ENCODE results near the gene CTPS1. TPM values are rescaled to one million over a fixed set of nuclear protein-coding genes. Genes with fewer than 3 reads are reported as not detected.
A peak's percentile ranks its signal among the peaks of the same experiment; 100 is the strongest.

CTPS1 gene
- total RNA-seq, 1 experiment from 2014 or later = 139 TPM

GRCh38 chr1:41014871-41015270 lies 35.4 kb downstream of the CTPS1 start:
- intact Hi-C loops (cut with micrococcal nuclease; ENCODE audit: unreplicated experiment) = loop anchor here (5.0 kb wide), 1 partner anchor 227 kb away; the partner anchor contains the start of gene SCMH1
- Histone ChIP-seq H3K9me3 (ENCODE audit: low read depth, low read length, poor library complexity, severe bottlenecking) (no peaks in the 10 kb centered on the region), H3K4me3 (ENCODE audit: low read depth, low read length, poor library complexity, severe bottlenecking) (no peak overlapping the region), H3K36me3 (ENCODE audit: insufficient read depth, low read length, poor library complexity, severe bottlenecking) (peaks cover 63% of the 10 kb centered on the region), H3K4me1 (ENCODE audit: insufficient read depth, low read length, poor library complexity, severe bottlenecking) (no peaks in the 10 kb centered on the region), H3K27ac (ENCODE audit: low read depth, low read length, poor library complexity, severe bottlenecking) (no peak overlapping the region), H3K27me3 (replicated peaks; ENCODE audit: insufficient read depth, low read depth, low read length, poor library complexity) (no peaks in the 10 kb centered on the region)
- no TSS peak for BruUV-seq (replicated peaks)
- TF ChIP-seq CTCF (conservative IDR thresholded peaks at IDR 0.05; ENCODE audit: low read depth, low read length) = no peak
- TF ChIP-seq EZH2 (IDR thresholded peaks at IDR 0.05; ENCODE audit: borderline replicate concordance, low read depth, low read length, poor library complexity, severe bottlenecking) = no peak
- POLR2A ChIA-PET (ENCODE audit: low non-redundant PET) = no interaction called here
- CTCF ChIA-PET = no interaction called here
- DNase-seq (ENCODE audit: low spot score) = no peak

- Histone ChIP-seq H3K27me3 (replicated peaks; ENCODE audit: insufficient read depth, low read depth, low read length, poor library complexity) (no peaks in the 10 kb centered on the region), H3K9me3 (ENCODE audit: low read depth, low read length, poor library complexity, severe bottlenecking) (no peaks in the 10 kb centered on the region), H3K4me1 (ENCODE audit: insufficient read depth, low read length, poor library complexity, severe bottlenecking) (no peaks in the 10 kb centered on the region), H3K27ac (ENCODE audit: low read depth, low read length, poor library complexity, severe bottlenecking) (no peak overlapping the region), H3K36me3 (ENCODE audit: insufficient read depth, low read length, poor library complexity, severe bottlenecking) (peaks cover 57% of the 10 kb centered on the region), H3K4me3 (ENCODE audit: low read depth, low read length, poor library complexity, severe bottlenecking) (no peak overlapping the region)
- intact Hi-C loops (cut with micrococcal nuclease; ENCODE audit: unreplicated experiment) = loop anchor here (5.0 kb wide), 1 partner anchor 227 kb away; the partner anchor contains the start of gene SCMH1
- BruUV-seq (replicated peaks) = no TSS peak
- ChIA-PET POLR2A (ENCODE audit: low non-redundant PET) (no interaction called here), CTCF (no interaction called here)
- TF ChIP-seq EZH2 (IDR thresholded peaks at IDR 0.05; ENCODE audit: borderline replicate concordance, low read depth, low read length, poor library complexity, severe bottlenecking) (no peak), CTCF (conservative IDR thresholded peaks at IDR 0.05; ENCODE audit: low read depth, low read length) (no peak)
- DNase-seq (ENCODE audit: low spot score) = no peak
Observed at GRCh38 chr1:41015281-41015896, 35.9 kb downstream of the CTPS1 start.

- TF ChIP-seq CTCF (conservative IDR thresholded peaks at IDR 0.05; ENCODE audit: low read depth, low read length) = no peak
- TF ChIP-seq EZH2 (IDR thresholded peaks at IDR 0.05; ENCODE audit: borderline replicate concordance, low read depth, low read length, poor library complexity, severe bottlenecking) = no peak
- H3K9me3 ChIP-seq (ENCODE audit: low read depth, low read length, poor library complexity, severe bottlenecking) = no peaks in the 10 kb centered on the region
- H3K27me3 ChIP-seq (replicated peaks; ENCODE audit: insufficient read depth, low read depth, low read length, poor library complexity) = no peaks in the 10 kb centered on the region
- intact Hi-C loops (cut with micrococcal nuclease; ENCODE audit: unreplicated experiment) = loop anchor here (5.0 kb wide), 1 partner anchor 226 kb away; the partner anchor contains the start of gene SCMH1
- H3K4me3 ChIP-seq (ENCODE audit: low read depth, low read length, poor library complexity, severe bottlenecking) = no peak overlapping the region
- ChIA-PET CTCF (no interaction called here), POLR2A (ENCODE audit: low non-redundant PET) (no interaction called here)
- BruUV-seq (replicated peaks) = no TSS peak
- peak overlapping the region; percentile 42 for H3K27ac ChIP-seq (ENCODE audit: low read depth, low read length, poor library complexity, severe bottlenecking)
- peaks cover 51% of the 10 kb centered on the region for H3K36me3 ChIP-seq (ENCODE audit: insufficient read depth, low read length, poor library complexity, severe bottlenecking)
- no peaks in the 10 kb centered on the region for H3K4me1 ChIP-seq (ENCODE audit: insufficient read depth, low read length, poor library complexity, severe bottlenecking)
- DNase-seq (ENCODE audit: low spot score) = no peak
Observed at GRCh38 chr1:41015897-41016470, 36.5 kb downstream of the CTPS1 start.
